GM12864 (cell line): ENCODE measurements around the gene CREBZF.

Source experiments
- DNase-seq: peaks from one replicate; pipeline ENCODE4 v3.0.0-alpha.2; 2011; ENCODE audit warnings: low read depth
- H3K4me3 ChIP-seq: 2 replicates; pipeline ENCODE4 v1.5.1; 2011; ENCODE audit warnings: mild to moderate bottlenecking, low read depth, low read length, control low read depth
- CTCF ChIP-seq: IDR thresholded peaks from 2 replicates; pipeline ENCODE4 v1.5.1; 2011; ENCODE audit warnings: low read depth, mild to moderate bottlenecking, moderate library complexity, low read length, control low read depth, inconsistent platforms; ENCODE audit errors: missing control alignments

Gene CREBZF

GRCh38 chr11:85643191-85643614 lies 21.7 kb downstream of the CREBZF start:
- TF ChIP-seq CTCF: no peak
- no peak overlapping the region for H3K4me3 ChIP-seq
- no peak for DNase-seq

DNA sequence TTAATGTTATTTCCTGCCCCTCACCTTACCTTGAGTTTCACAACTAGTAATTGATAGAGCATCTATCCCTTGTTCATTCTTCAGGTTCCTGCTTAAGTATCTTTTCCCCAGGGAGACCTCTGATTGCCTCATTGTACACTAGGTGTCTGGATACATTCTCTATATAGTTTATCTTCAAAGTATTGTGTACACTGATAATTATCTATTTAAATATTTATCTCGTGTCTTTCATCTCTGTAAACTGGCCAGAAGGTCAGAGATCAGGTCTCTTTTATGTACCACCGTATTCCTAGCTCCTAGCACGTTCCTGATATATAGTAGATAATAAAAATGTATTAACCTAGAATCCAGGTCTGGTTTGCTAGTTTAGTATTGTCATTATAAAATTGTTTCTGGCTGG lies 30.2 kb downstream of the CREBZF start:
- H3K4me3 ChIP-seq: no peak overlapping the region
- no peak for DNase-seq
- no peak for TF ChIP-seq CTCF

DNA sequence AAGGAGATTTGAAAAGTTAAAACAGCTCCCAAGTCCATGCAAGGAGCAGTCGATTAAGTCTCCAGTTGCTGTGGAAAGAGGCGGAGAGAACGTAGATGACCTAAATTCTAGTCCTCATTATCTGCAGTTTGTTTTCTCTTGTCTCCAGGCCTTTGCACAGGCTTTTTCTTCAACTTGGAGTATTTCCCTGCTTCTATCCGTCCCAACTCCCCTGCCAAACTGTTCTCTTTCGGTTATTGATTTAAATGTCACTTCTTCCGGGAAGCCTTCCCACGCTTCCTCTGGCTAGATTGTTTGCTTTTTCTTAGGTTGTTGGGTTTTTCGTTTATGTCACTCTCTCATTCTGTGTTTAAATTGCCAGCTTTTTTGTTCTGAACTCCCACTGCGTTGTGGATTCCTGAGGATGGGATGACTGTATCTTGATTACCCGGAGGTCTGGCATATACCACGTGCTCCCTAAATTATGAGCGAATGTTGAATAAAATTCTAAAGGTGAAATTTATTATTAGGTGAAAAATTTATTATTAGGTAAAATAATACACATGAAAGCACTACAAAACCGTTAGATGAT lies 36.1 kb downstream of the CREBZF start:
- H3K4me3 ChIP-seq: peak overlapping the region; percentile 92
- no peak for TF ChIP-seq CTCF
- DNase-seq: no peak

- no peak for TF ChIP-seq CTCF
- peak; percentile 83 for DNase-seq
- H3K4me3 ChIP-seq: peak within 1 kb of the TSS; percentile 92
Measured at GRCh38 chr11:85627998-85628770, 36.7 kb downstream of the CREBZF start, which contains the start of gene TMEM126B. TMEM126B (plus strand) TSS chr11:85628593; CDS start chr11:85628608, 15 bp downstream.

DNA sequence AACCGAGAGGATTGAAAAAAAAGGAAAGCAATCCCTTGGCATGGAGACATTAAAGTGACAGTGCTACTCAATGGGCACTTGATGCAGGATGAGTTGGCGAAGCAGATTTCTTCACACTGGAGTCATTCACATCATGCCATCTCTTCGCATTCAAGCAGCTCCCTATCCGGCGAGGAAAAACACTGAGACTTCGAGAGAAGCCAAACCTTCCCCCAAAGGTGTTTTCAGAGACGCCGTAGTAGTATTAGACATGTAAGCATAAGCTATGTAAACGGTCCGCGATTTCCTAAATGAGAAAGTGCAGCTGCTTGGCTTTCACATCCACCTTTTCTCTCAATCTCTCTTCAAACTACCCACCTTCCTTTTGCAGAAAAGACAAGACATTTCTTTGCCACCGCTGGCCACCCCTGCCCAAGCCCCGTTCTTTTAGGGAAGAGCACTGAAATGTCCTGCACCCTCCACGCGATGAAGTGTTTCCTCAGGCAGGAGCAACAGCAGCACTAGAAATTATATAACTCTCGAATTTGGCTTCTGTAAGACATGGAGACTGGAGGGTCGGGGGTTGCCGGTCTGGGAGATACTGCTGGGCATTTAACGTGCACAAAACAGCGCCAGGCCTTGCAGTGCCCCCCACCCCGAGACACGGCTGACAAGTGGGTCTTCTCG lies 37.5 kb downstream of the CREBZF start, which contains the start of gene DLG2:
DLG2 (minus strand) TSS at position 13 of the 666 bp plus-strand sequence.
- no peak for TF ChIP-seq CTCF
- peak within 1 kb of the TSS; percentile 92 for H3K4me3 ChIP-seq
- DNase-seq: no peak

DNA sequence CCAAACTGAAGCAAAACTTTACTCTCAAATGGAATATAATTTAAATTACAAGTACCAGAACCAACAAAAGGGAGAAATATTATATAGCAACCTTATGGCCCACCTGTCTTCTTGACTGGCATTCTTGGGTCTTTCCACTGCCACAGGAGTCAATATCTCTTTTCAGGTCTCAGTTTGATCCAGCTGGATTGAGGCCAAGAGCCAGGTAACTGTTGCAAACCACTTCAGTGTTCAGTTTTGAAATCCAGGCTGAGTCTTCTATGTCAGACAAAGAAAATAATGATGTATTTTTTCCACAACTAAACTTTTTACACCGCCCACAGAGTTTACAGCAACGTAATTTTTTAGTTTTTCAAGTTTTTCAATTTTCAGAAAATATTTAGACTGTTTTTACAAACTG lies 38.4 kb downstream of the CREBZF start:
- H3K4me3 ChIP-seq: no peak overlapping the region
- no peak for DNase-seq
- TF ChIP-seq CTCF: no peak
